ENCODE results near the gene CA7.
A peak's percentile ranks its signal among the peaks of the same experiment; 100 is the strongest.

CA7 gene

GRCh38 chr16:66832190-66832589 is 12.0 kb upstream of the CA7 start:
- H3K4me3 ChIP-seq (ENCODE audit: low read depth, low read length): no peak overlapping the region
- TF ChIP-seq, protein P1, sequence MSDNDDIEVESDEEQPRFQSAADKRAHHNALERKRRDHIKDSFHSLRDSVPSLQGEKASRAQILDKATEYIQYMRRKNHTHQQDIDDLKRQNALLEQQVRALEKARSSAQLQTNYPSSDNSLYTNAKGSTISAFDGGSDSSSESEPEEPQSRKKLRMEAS (IDR thresholded peaks at IDR 0.05; ENCODE audit: low read depth, low read length): no peak
- TF ChIP-seq, protein P2, sequence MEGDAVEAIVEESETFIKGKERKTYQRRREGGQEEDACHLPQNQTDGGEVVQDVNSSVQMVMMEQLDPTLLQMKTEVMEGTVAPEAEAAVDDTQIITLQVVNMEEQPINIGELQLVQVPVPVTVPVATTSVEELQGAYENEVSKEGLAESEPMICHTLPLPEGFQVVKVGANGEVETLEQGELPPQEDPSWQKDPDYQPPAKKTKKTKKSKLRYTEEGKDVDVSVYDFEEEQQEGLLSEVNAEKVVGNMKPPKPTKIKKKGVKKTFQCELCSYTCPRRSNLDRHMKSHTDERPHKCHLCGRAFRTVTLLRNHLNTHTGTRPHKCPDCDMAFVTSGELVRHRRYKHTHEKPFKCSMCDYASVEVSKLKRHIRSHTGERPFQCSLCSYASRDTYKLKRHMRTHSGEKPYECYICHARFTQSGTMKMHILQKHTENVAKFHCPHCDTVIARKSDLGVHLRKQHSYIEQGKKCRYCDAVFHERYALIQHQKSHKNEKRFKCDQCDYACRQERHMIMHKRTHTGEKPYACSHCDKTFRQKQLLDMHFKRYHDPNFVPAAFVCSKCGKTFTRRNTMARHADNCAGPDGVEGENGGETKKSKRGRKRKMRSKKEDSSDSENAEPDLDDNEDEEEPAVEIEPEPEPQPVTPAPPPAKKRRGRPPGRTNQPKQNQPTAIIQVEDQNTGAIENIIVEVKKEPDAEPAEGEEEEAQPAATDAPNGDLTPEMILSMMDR (IDR thresholded peaks at IDR 0.05; ENCODE audit: low read depth, low read length): no peak
- no peak for TF ChIP-seq POLR2A (IDR thresholded peaks at IDR 0.05; ENCODE audit: extremely low read depth, insufficient read length)
- TF ChIP-seq MYC (IDR thresholded peaks at IDR 0.05; ENCODE audit: low read depth, low read length): no peak
- DNase-seq (ENCODE audit: low read depth): no peak

DNA sequence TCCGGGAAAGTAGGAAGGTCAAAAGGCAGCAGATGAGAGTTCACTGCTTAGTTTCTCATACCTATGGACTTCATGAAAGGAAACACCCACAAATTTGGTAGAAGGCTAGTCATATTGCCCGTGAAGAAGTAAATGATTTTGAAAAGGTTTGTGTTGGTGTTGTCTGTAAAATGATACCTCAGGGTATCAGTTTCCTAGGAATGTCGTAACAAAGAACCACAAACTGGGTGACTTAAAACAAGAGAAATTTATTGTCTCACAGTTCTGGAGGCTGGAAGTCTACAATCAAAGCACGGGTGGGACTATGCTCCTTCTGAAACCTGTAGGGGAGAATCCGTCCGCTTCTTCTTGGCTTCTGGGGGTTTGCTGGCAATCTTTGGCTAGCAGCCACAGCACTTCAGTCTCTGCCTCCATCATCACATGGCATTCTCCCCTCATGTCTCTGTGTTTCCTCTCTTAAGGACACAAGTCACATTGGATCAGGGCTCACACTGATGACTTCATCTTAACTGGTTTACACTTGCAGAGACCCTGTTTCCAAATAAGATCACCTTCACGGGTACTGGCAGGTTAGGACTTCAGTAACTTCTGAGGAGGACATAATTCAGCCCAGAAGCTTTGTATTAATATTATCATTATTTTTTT is 11.4 kb upstream of the CA7 start:
- no peak for TF ChIP-seq MYC (IDR thresholded peaks at IDR 0.05; ENCODE audit: low read depth, low read length)
- TF ChIP-seq, protein P1 (IDR thresholded peaks at IDR 0.05; ENCODE audit: low read depth, low read length): peak; percentile 38; the same call in 1 of the 2 replicates
- DNase-seq (ENCODE audit: low read depth): peak; percentile 28
- no peak overlapping the region for H3K4me3 ChIP-seq (ENCODE audit: low read depth, low read length)

DNA sequence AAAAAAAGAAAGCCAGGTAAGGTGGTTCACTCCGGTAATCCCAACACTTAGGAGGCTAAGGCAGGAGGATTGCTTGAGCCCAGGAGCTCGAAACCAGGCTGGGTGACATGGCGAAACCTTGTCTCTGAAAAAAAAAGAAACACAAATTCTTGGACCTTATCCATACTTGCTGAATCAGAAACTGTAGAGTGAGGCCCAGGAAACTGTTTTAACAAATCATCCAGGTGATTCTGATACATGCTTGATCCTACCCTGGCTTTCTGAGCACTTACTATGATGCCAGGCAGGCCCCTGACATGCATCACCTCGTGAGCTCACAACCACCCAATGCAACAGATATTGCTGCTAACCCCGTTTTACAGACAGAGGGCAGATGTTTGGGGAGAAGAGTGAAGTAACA is 9.5 kb upstream of the CA7 start:
- TF ChIP-seq MYC (IDR thresholded peaks at IDR 0.05; ENCODE audit: low read depth, low read length): no peak
- TF ChIP-seq, protein P1 (IDR thresholded peaks at IDR 0.05; ENCODE audit: low read depth, low read length): no peak
- TF ChIP-seq, protein P2 (IDR thresholded peaks at IDR 0.05; ENCODE audit: low read depth, low read length): no peak
- TF ChIP-seq POLR2A (IDR thresholded peaks at IDR 0.05; ENCODE audit: extremely low read depth, insufficient read length): no peak
- DNase-seq (ENCODE audit: low read depth): no peak
- H3K4me3 ChIP-seq (ENCODE audit: low read depth, low read length): no peak overlapping the region

GRCh38 chr16:66840883-66841282 is 3.3 kb upstream of the CA7 start:
- H3K4me3 ChIP-seq (ENCODE audit: low read depth, low read length): no peak overlapping the region
- TF ChIP-seq MYC (IDR thresholded peaks at IDR 0.05; ENCODE audit: low read depth, low read length) (no peak), POLR2A (IDR thresholded peaks at IDR 0.05; ENCODE audit: extremely low read depth, insufficient read length) (no peak)
- TF ChIP-seq, protein P1 (IDR thresholded peaks at IDR 0.05; ENCODE audit: low read depth, low read length): no peak
- TF ChIP-seq, protein P2 (IDR thresholded peaks at IDR 0.05; ENCODE audit: low read depth, low read length): no peak
- peak; percentile 34 for DNase-seq (ENCODE audit: low read depth)

DNA sequence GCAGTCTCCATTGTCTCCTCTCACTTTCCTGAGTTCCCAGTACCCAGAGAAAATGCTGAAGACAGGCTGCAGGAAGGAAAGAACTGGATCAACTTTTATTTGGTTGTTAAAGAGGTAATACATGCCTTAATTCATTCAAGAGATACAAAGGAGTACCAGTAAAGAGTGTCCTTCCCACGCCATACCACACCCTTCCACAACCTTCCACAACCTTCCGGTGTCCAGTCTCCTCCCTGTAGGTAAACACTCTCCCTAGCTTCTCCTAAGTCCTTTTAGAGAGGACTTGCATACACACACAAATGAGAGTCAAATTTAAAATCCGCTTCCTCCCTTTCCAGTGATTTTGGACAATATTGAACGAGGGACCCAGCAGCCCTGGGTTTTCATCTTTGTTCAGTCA is 2.8 kb upstream of the CA7 start:
- TF ChIP-seq, protein P1 (IDR thresholded peaks at IDR 0.05; ENCODE audit: low read depth, low read length): no peak
- TF ChIP-seq MYC (IDR thresholded peaks at IDR 0.05; ENCODE audit: low read depth, low read length): no peak
- TF ChIP-seq, protein P2 (IDR thresholded peaks at IDR 0.05; ENCODE audit: low read depth, low read length): no peak
- no peak for TF ChIP-seq POLR2A (IDR thresholded peaks at IDR 0.05; ENCODE audit: extremely low read depth, insufficient read length)
- H3K4me3 ChIP-seq (ENCODE audit: low read depth, low read length): no peak overlapping the region
- DNase-seq (ENCODE audit: low read depth): no peak

GRCh38 chr16:66842765-66843164 is 1.4 kb upstream of the CA7 start:
- TF ChIP-seq, protein P2 (IDR thresholded peaks at IDR 0.05; ENCODE audit: low read depth, low read length): no peak
- TF ChIP-seq MYC (IDR thresholded peaks at IDR 0.05; ENCODE audit: low read depth, low read length): no peak
- DNase-seq (ENCODE audit: low read depth): no peak
- no peak overlapping the region for H3K4me3 ChIP-seq (ENCODE audit: low read depth, low read length)

All from NB4 (cell line).